A549 treated with Hydrocortisone at 1 μM for 4 hours (cell line): ENCODE results near the gene LHX1. TPM values are rescaled to one million over a fixed set of nuclear protein-coding genes. Genes with fewer than 3 reads are reported as not detected.

ENCODE experiments used
- total RNA-seq: library from RNA; stranded (reverse); fragments of 200-300 nt; extraction: Qiagen RNA extraction; gene quantifications from 5 replicates; pipeline ENCODE4 v1.2.3, GENCODE V29; 2022

The LHX1 gene
- total RNA-seq, result 0.96 to 1.6 TPM (median 1.3 TPM) in 5 replicates

DNA sequence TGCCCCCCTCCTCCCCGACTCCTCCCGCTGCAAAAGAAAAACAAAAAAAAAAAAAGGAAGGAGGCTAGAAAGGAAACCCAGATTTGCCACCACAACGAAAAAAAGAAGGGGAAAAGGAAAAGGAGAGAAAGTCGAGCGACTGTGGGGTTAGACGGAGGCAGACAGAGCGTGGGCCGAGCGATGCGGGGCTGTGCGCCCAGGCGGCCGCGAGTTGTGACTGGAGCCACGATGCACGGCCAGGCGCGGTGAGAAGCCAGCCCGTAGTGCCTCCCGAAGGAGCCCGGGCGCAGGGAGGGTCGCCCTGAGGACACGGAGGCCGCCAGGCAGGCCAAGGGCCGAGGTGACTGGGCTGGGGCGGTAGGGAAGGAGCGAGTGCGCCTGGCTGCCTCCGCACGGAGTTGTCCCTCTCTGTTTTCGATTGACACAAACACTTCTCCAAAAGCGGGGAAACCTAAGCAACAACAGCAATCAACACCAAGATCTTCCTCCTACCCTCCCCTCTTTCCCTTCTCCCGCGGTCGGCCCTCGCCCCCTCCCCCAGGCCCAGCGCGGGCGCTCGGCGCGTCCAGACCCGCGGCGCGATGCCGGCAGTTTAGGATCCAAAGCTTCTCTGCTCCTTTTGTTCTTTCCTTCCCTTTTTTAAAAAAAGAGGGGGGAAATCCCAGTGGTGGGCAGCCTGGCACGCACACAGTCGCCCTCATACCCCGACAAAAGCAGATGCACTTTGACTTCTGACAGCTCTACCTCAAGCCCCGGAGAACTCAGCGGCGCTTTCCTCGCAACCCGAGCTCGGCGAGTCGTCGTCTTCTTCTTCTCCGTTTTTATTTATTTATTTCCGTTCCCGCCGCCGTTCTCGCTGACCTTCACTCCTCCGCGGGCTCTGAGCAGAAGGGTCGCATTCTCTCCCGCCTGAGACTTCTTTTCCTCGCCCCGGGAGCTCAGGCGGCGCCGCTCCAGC, at the start of gene LHX1:
LHX1 (plus strand) TSS at position 475 of the 958 bp plus-strand sequence. CDS start 723 bp downstream, outside the sequence.

DNA sequence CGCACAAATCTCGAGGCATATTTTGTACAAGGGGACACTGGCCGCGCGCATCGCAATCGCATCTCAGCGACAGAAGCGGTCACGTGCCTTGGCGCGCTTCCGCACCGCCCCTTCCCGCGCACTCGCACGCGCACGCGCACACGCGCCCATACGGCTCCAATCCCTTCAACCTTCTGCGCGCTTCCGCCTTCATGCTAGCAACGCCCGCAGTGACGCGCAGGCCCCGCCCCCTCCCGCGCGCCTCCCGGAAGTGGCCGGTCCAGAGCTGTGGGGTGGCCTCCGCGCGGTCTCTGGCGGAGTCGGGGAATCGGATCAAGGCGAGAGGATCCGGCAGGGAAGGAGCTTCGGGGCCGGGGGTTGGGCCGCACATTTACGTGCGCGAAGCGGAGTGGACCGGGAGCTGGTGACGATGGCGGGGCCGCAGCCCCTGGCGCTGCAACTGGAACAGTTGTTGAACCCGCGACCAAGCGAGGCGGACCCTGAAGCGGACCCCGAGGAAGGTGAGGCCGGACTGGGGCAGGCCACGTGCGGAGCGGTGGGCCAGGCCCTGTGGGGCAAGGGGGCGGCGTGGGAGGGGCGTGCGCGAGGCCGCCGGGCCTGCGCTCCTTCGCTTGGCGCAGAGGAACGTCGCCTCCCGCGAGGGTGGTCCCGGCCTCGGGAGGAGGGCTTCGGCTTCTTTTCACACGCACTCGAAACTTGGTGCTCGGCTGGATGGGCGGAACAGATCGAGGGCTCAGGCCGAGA, 11.6 kb downstream of the LHX1 start, which contains the start of gene AATF:
AATF (plus strand) TSS at position 238 of the 744 bp plus-strand sequence; CDS start at position 410, 172 bp downstream.

Other genes with a start within 250 kb of the LHX1 start
- 100 to 132 TPM (median 109 TPM) in 5 replicates for gene AATF, start 11.5 kb downstream of the LHX1 start, total RNA-seq